AG04449 (cell line): Measurements from ENCODE around the gene CST1.

Experiments used
- CTCF ChIA-PET: fragments of 350-600 bp; formaldehyde crosslinking; extraction: SDS; loops from one replicate; lab custom pipeline; 2021; ENCODE audit warnings: antibody characterized with exemption; lab: Yijun Ruan, JAX
- POLR2A ChIA-PET: fragments of 400-600, 350-600 bp; formaldehyde crosslinking; extraction: SDS; loops from one replicate; lab custom pipeline; 2020; ENCODE audit warnings: antibody characterized with exemption, inconsistent platforms; lab: Yijun Ruan, JAX
- DNase-seq: peaks from one replicate; pipeline ENCODE4 v3.0.0-alpha.2; 2010; ENCODE audit warnings: low read depth, low spot score
- H3K4me3 ChIP-seq: 2 replicates; pipeline ENCODE4 v1.5.1; 2011; ENCODE audit warnings: low read depth, mild to moderate bottlenecking, control low read depth, low read length
- CTCF ChIP-seq: IDR thresholded peaks from one replicate; pipeline ENCODE4 v1.5.1; 2011; ENCODE audit warnings: mild to moderate bottlenecking, moderate library complexity, low read length, control low read depth, inconsistent platforms; ENCODE audit not compliant: insufficient read depth; ENCODE audit errors: missing control alignments

CST1 gene

GRCh38 chr20:23705895-23706294 is 44.8 kb downstream of the CST1 start:
- ChIA-PET CTCF (no interaction called here), POLR2A (no interaction called here)
- TF ChIP-seq CTCF: no peak
- H3K4me3 ChIP-seq: no peak overlapping the region
- DNase-seq: no peak

- POLR2A ChIA-PET: no interaction called here
- no peak overlapping the region for H3K4me3 ChIP-seq
- no peak for DNase-seq
- no peak for TF ChIP-seq CTCF
- CTCF ChIA-PET: interaction anchor here (1.1 kb wide), 1 partner anchor 33 kb away, joined by 3 read pairs; no protein-coding TSS in a partner anchor
Observed at GRCh38 chr20:23702021-23702420, 48.7 kb downstream of the CST1 start.

- H3K4me3 ChIP-seq: no peak overlapping the region
- ChIA-PET POLR2A (no interaction called here), CTCF (interaction anchor here (1.1 kb wide), 1 partner anchor 32 kb away, joined by 3 read pairs; no protein-coding TSS in a partner anchor)
- DNase-seq: no peak
- TF ChIP-seq CTCF: no peak
Observed at GRCh38 chr20:23700931-23701330, 49.8 kb downstream of the CST1 start.

- no peak for DNase-seq
- POLR2A ChIA-PET: no interaction called here
- CTCF ChIA-PET: no interaction called here
- no peak for TF ChIP-seq CTCF
- no peak overlapping the region for H3K4me3 ChIP-seq
Observed at GRCh38 chr20:23697947-23698346, 52.8 kb downstream of the CST1 start.
